NOMO-1 treated with DMSO at 0.1 percent for 48 hours (cell line): Measurements from ENCODE around the gene N4BP2.

ENCODE experiments used
- DNase-seq: peaks from one replicate; lab custom pipeline; 2025; ENCODE audit not compliant: unreplicated experiment; lab: John Stamatoyannopoulos, UW

Gene N4BP2

DNA sequence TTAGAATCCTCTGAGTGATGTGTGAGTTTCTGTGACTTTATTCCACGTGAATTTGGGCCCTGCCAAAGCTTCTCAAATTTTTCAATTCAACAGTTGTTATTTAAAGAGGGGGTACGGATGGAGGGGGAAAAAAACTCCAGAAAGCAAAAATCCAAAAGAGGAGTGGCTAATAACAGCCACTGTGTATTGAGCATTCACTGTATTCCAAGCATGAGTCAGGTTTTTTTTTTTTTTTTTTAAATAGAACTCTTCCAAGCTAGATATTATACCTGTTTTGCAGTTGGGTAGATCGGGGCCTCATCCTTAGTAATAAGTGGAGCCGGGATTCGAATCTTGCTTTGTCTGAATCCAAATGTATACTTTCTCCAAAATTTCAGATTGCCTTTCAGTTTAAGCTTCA is 133.8 kb downstream of the N4BP2 start:
- DNase-seq = no peak

DNA sequence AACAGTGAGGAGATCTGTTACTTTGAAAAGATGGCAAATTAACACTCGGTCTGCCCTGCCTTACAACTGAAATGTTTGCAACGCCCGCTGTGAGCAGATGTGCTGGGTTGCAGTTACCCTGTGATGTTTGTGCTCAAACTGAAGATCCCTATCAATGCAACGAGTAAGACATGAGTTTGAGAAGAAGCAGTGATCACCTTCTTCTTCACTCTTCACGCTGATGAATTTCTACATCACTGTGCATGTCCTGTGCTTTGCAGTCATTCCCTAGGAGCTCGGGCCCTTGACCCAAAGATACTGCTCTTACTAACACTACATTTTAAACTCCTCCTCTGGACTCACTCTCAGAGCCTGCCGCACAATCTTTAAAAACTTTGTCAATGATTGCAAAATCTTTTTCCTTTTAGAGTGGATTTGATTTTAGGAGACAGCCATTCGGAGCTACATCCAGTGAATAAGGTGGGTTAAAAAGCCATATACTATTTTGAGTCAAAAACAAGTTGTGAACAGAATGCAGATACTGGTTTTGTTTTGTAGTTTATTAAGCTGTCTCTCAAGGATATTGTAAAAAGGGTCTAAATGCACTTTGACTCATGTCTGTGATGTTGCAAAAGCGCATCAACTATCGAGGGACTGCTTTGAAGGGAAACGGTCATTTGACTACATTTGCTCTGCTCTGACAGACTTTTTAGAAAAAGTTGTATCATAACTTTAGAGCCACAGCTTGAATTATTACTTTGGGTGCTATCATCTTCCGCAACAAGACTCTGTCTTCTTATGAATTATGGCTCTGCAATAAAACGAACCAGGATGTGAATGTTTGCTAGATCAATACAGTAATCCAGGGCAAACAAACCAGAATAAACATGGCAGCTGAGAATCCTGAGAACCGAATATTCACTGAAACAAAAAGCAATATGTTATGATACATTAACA is 134.5 kb downstream of the N4BP2 start:
- DNase-seq = peak; percentile 61

- no peak for DNase-seq
These were observed 135.7 kb downstream of the N4BP2 start for GRCh38 chr4:40192114-40193015.

- DNase-seq = no peak
These were observed 136.4 kb downstream of the N4BP2 start for GRCh38 chr4:40193016-40193571.

DNA sequence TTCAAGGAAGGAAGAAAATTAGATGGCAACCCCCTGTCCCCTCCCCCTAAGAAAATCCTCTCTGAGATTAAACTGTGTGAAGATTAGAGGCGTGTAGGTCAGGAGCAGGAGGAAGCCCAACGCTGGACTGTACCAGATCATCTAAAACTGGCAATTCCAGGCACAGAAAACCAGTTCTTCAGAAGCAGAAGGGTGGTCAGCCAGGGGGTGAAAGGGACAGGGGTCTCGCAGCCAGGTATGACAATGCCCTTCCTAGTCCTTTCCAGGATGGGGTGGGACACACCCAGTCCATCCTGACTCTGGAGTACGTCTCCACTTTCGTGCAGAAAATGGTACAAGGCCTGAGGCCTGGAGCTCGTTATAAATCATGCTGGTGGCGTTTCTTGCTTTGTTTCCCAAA is 136.9 kb downstream of the N4BP2 start:
- no peak for DNase-seq

- DNase-seq = no peak
These were observed 138.0 kb downstream of the N4BP2 start for GRCh38 chr4:40194602-40195161.

DNA sequence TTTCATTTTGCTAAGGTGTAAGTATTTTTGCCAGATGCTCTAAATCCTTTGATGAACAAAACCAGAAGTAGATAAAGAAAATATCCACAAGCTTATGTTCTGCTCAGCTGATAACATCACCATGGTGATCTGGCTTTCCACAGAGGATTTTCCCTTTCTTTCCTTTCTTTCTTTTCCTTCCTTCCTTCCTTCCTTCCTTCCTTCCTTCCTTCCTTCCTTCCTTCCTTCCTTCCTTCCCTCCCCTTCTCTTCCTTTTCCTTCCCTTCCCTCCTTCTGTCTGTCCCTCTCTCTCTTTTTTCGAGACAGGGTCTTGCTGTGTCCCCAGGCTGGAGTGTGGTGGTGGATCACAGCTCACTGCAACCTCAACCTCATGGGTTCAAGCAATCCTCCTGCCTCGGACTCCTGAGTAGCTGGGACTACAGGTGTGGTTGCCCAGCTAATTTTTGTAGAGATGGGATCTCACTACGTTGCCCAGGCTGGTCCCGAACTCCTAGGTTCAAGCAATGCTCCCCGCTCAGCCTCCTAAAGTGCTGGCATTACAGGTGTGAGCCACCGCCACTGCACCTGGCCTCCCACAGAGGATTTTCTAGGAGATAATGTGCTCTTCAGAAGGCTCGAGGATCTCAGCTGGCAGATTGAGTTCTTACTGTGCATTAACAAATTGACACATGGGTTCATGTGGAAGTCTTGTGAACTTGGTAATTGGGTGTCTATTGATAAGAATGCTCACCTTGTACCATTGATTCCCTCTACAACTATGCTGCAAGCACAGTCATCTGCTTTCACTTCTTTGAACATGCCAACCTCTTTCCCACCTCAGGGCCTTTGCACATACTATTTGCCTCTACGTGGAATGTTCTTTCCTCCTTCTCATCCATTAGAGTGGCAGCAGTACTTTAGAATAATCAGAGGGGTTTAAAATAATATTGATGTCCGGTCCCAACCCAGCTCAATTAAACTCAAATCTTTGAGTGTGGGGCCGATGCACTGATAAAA is 138.8 kb downstream of the N4BP2 start:
- DNase-seq = no peak

DNA sequence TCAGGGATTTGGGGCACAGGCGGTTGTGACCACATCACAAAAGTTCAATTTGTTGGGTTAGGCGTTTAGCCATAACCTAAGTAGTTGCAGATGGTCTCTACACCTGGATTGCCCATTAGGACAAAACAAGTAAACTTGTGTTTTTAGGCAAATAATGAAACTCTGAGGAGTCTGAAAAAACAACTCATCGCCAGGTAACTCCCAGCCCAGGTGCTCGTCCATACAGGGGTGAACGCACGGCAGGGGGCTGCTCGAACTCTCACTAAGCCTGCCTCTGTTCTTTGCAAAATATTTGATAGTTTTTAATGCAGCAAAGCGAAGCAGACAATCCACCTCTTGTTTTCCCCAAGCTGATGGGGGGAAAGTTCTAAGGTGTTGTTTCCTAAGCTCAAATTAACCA is 139.6 kb downstream of the N4BP2 start:
- no peak for DNase-seq

DNA sequence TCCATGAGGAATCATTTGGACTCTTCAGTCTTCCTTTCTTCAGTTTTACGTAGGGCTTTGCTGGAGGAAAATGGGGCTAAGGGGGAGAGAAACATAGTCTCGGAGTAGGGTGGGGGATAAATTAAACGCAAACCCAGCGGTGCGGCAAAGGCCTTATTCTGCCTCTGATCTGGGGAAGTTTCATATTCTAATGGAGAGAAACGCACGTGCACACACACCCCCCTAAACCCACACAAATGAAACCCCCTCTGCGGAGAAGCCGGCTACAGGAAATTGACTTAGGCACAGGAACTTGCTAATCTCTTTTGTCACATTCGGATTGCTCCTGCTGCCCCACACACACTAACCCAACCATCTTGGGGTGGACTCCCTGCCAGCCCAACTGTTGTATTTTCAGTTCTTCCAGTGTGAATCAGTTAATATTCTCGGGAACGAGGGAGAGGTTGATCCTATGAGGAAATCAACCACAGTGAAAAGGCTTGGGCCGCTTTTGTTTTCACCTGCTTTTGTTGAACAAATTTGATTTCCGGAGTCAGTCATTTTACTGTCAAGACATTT is 140.2 kb downstream of the N4BP2 start, which contains the start of gene RHOH:
TSS of gene RHOH (plus strand) at position 308 of the 558 bp plus-strand sequence. CDS start 46,356 bp downstream, outside the sequence.
- no peak for DNase-seq

- no peak for DNase-seq
These were observed 141.4 kb downstream of the N4BP2 start for GRCh38 chr4:40197879-40198689.

- DNase-seq = no peak
These were observed 142.6 kb downstream of the N4BP2 start for GRCh38 chr4:40199179-40199670.

- peak; percentile 31 for DNase-seq
These were observed 143.6 kb downstream of the N4BP2 start for GRCh38 chr4:40199999-40200874.

- peak; percentile 69 for DNase-seq
These were observed 144.5 kb downstream of the N4BP2 start for GRCh38 chr4:40200875-40201801.

GRCh38 chr4:40201898-40202297 is 145.2 kb downstream of the N4BP2 start:
- DNase-seq = no peak

DNA sequence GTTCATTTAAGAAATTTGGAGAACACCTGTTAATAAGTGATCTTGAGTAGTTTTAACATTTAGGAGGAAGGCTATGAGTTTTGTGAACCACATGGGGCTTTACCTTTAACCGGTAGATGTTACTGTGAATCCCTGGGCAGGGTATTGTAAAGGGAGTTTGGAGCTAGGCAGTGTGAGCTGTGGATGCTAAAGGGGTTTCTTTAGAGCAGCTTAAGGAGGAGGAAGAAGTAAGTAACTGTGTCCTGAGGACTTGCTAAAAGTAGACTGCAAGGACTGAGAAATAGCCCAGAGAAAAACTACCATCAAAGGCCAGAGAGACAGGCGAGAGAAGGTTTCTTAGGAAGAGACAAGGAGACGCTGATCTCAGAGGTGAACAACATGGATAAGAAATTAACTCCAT is 145.8 kb downstream of the N4BP2 start:
- DNase-seq = no peak

- DNase-seq = no peak
These were observed 148.0 kb downstream of the N4BP2 start for GRCh38 chr4:40204507-40205258.
